Retinal pigment epithelial cell (primary cell): ENCODE measurements around the gene PIPOX.

Experiments
- DNase-seq: peaks from one replicate; pipeline ENCODE4 v3.0.0-alpha.2; 2010; ENCODE audit warnings: low read depth
- H3K4me3 ChIP-seq: 2 replicates; pipeline ENCODE4 v1.5.1; 2011; ENCODE audit warnings: mild to moderate bottlenecking, low read length, control low read depth, moderate library complexity
- CTCF ChIP-seq: conservative IDR thresholded peaks from 2 replicates; pipeline ENCODE4 v1.5.1; 2011; ENCODE audit warnings: low read depth, low read length, control low read depth, inconsistent platforms

The PIPOX gene

GRCh38 chr17:29045734-29046472 is 3.0 kb downstream of the PIPOX start:
- TF ChIP-seq CTCF: no peak
- no peak overlapping the region for H3K4me3 ChIP-seq
- DNase-seq: no peak

GRCh38 chr17:29046473-29046839 is 3.5 kb downstream of the PIPOX start:
- no peak for TF ChIP-seq CTCF
- H3K4me3 ChIP-seq: no peak overlapping the region
- DNase-seq: no peak

- no peak overlapping the region for H3K4me3 ChIP-seq
- no peak for DNase-seq
- no peak for TF ChIP-seq CTCF
These were observed 5.8 kb downstream of the PIPOX start for GRCh38 chr17:29048440-29049368.

- TF ChIP-seq CTCF: no peak
- no peak for DNase-seq
- H3K4me3 ChIP-seq: no peak overlapping the region
These were observed 6.7 kb downstream of the PIPOX start for GRCh38 chr17:29049541-29050145.

- no peak overlapping the region for H3K4me3 ChIP-seq
- TF ChIP-seq CTCF: no peak
- no peak for DNase-seq
These were observed 7.2 kb downstream of the PIPOX start for GRCh38 chr17:29050176-29050575.

GRCh38 chr17:29051194-29051593 is 8.3 kb downstream of the PIPOX start:
- no peak for DNase-seq
- no peak overlapping the region for H3K4me3 ChIP-seq
- TF ChIP-seq CTCF: no peak

- no peak for TF ChIP-seq CTCF
- H3K4me3 ChIP-seq: no peak overlapping the region
- no peak for DNase-seq
These were observed 8.8 kb downstream of the PIPOX start for GRCh38 chr17:29051731-29052130.
